ENCODE data around the gene PAGR1.

DNA sequence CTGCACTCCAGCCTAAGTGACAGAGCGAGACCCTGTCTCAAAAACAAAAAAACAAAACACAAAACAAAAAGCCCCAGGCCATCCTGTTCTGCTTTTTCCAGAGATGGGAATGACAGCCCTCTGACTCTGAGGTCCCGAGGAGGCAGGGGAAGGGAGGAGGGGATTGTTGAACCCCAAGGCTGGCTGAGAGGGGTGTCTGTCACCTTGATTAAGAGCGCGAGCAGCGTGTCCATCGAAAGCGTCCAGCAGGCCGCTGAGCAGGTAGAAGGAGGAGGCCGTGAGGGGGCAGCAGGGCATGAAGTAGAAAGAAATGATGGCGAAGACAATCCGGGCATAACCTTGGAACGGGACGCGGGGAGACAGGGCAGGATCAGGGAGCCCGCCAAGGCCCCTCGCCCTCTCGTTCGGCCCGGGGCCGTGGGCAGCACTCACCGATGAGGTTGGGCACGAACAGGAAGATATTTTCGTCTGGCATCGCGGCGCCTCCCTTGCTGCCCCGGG, 46.5 kb downstream of the PAGR1 start:
- TF ChIP-seq POLR2A (IDR thresholded peaks at IDR 0.05; ENCODE audit: low read depth, low read length) = no peak
- TF ChIP-seq POLR2AphosphoS5 (IDR thresholded peaks at IDR 0.05; ENCODE audit: low read depth, low read length) = no peak
- TF ChIP-seq TAF1 (IDR thresholded peaks at IDR 0.05; ENCODE audit: borderline replicate concordance, low read depth, low read length) = no peak

Measured in GM12892 (cell line).